Caco-2 (cell line): Measurements from ENCODE around the gene TM4SF18. TPM values are rescaled to one million over a fixed set of nuclear protein-coding genes. Genes with fewer than 3 reads are reported as not detected.

ENCODE experiments used
- BruUV-seq: library from RNA; stranded (reverse); fragments of 400-500 nt; replicated peaks from 2 replicates; lab custom pipeline; 2021; lab: Mats Ljungman, UMichigan
- CTCF ChIA-PET: fragments of 300-600 bp; sonication (Branson Sonifier 250); formaldehyde crosslinking; loops from one replicate; lab custom pipeline; 2022; ENCODE audit warnings: antibody characterized with exemption; lab: Charles Lee
- POLR2A ChIA-PET: fragments of 300-600 bp; sonication (Branson Sonifier 250); formaldehyde crosslinking; loops from one replicate; lab custom pipeline; 2022; ENCODE audit warnings: antibody characterized with exemption; lab: Charles Lee
- DNase-seq, 2 experiments: peaks; one replicate each; pipeline versions ENCODE4 v3.0.0 to v3.0.0-alpha.2; 2020 to 2022
- H3K27me3 ChIP-seq: replicated peaks from 2 replicates; pipeline ENCODE4 v1.6.0; 2011; ENCODE audit warnings: low read length; ENCODE audit not compliant: control insufficient read depth, insufficient read depth
- H3K36me3 ChIP-seq: 2 replicates; pipeline ENCODE4 v1.5.1; 2011; ENCODE audit warnings: low read length; ENCODE audit not compliant: control insufficient read depth, insufficient read depth
- H3K4me1 ChIP-seq: fragments of 250-450 bp; sonication (Bioruptor Pico); 2 replicates; pipeline ENCODE4 v1.5.1; 2020; ENCODE audit warnings: mild to moderate bottlenecking
- H3K4me3 ChIP-seq: 2 replicates; pipeline ENCODE4 v1.5.1; 2011; ENCODE audit warnings: low read depth, mild to moderate bottlenecking, control low read depth, low read length
- H3K9me3 ChIP-seq: fragments of 250-450 bp; sonication (Bioruptor Pico); 2 replicates; pipeline ENCODE4 v1.5.1; 2020; ENCODE audit warnings: mild to moderate bottlenecking, moderate library complexity
- H3K27ac Mint-ChIP-seq: one replicate; pipeline ENCODE4 v1.8.0; 2022; ENCODE audit warnings: mixed read lengths; ENCODE audit not compliant: unreplicated experiment
- H3K27me3 Mint-ChIP-seq: one replicate; pipeline ENCODE4 v1.8.0; 2022; ENCODE audit warnings: mixed read lengths; ENCODE audit not compliant: insufficient read depth, unreplicated experiment
- H3K36me3 Mint-ChIP-seq: one replicate; pipeline ENCODE4 v1.8.0; 2022; ENCODE audit warnings: mild to moderate bottlenecking, mixed read lengths; ENCODE audit not compliant: insufficient read depth, unreplicated experiment
- H3K4me1 Mint-ChIP-seq: one replicate; pipeline ENCODE4 v1.8.0; 2022; ENCODE audit warnings: low read depth, mixed read lengths; ENCODE audit not compliant: unreplicated experiment
- H3K4me3 Mint-ChIP-seq: one replicate; pipeline ENCODE4 v1.8.0; 2022; ENCODE audit warnings: mild to moderate bottlenecking, moderate library complexity, mixed read lengths; ENCODE audit not compliant: unreplicated experiment
- H3K9me3 Mint-ChIP-seq: one replicate; pipeline ENCODE4 v1.8.0; 2022; ENCODE audit warnings: mixed read lengths; ENCODE audit not compliant: unreplicated experiment
- intact Hi-C: fragments of 100-400 bp; cut with micrococcal nuclease; formaldehyde crosslinking; loops from one replicate; pipeline ENCODE4 v1.10.0; 2022; ENCODE audit not compliant: unreplicated experiment
- total RNA-seq: library from RNA; stranded (reverse); gene quantifications from 2 replicates; pipeline ENCODE4 v1.2.3, GENCODE V29; 2022
- TF ChIP-seq, protein P1 (sequence below), 2 experiments: fragments of 200-600 bp in 1 of 2; IDR thresholded peaks; 1 replicate in 1 of 2; 2 replicates in 1 of 2; pipeline versions ENCODE4 v1.5.1 to v1.8.0; 2011 to 2022; ENCODE audit warnings: antibody characterized with exemption in 1 of 2, control low read depth in 1 of 2, inconsistent platforms in 1 of 2, low read depth in 1 of 2, low read length in 1 of 2, mild to moderate bottlenecking in 1 of 2, moderate library complexity in 1 of 2; ENCODE audit not compliant: insufficient read depth in 1 of 2, severe bottlenecking in 1 of 2, unreplicated experiment in 1 of 2

Gene TM4SF18
- total RNA-seq, 1 experiment from 2014 or later = not detected

DNA sequence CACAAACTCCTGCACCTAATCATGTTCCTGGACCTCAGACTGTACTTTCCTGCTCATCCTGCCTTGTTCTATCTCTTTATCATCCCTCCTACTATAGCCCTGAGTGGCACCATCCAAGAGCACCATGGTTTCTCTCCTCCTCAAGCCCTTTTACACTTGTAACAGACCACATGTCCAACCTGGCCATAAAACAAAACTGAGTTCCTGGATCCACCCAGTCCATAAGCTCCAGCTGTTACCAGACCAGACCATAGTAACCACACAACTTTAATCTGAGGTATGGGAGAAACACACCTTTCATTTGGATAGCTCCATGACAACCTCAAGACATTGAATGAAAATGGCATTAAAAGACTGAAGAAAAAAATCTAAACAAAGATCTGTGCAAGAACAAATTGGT is 9.1 kb downstream of the TM4SF18 start:
- H3K4me3 ChIP-seq = no peak overlapping the region
- H3K36me3 ChIP-seq = no peaks in the 10 kb centered on the region
- no TSS peak for BruUV-seq
- H3K4me3 Mint-ChIP-seq = no peak overlapping the region
- POLR2A ChIA-PET = no interaction called here
- H3K36me3 Mint-ChIP-seq = no peaks in the 10 kb centered on the region
- H3K4me1 ChIP-seq = no peaks in the 10 kb centered on the region
- H3K27me3 Mint-ChIP-seq = no peaks in the 10 kb centered on the region
- CTCF ChIA-PET = interaction anchor here (1.6 kb wide), 1 partner anchor 25 kb away, joined by 4 read pairs; no protein-coding TSS in a partner anchor
- intact Hi-C loops = no loop called here
- TF ChIP-seq, protein P1, sequence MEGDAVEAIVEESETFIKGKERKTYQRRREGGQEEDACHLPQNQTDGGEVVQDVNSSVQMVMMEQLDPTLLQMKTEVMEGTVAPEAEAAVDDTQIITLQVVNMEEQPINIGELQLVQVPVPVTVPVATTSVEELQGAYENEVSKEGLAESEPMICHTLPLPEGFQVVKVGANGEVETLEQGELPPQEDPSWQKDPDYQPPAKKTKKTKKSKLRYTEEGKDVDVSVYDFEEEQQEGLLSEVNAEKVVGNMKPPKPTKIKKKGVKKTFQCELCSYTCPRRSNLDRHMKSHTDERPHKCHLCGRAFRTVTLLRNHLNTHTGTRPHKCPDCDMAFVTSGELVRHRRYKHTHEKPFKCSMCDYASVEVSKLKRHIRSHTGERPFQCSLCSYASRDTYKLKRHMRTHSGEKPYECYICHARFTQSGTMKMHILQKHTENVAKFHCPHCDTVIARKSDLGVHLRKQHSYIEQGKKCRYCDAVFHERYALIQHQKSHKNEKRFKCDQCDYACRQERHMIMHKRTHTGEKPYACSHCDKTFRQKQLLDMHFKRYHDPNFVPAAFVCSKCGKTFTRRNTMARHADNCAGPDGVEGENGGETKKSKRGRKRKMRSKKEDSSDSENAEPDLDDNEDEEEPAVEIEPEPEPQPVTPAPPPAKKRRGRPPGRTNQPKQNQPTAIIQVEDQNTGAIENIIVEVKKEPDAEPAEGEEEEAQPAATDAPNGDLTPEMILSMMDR (IDR thresholded peaks at IDR 0.05; ENCODE audit: insufficient read depth in 1 of 2, low read depth in 1 of 2, low read length in 1 of 2, severe bottlenecking in 1 of 2, unreplicated experiment in 1 of 2) = no peak
- DNase-seq = no peak
- H3K27ac Mint-ChIP-seq = no peak overlapping the region
- no peaks in the 10 kb centered on the region for H3K9me3 ChIP-seq
- no peaks in the 10 kb centered on the region for H3K9me3 Mint-ChIP-seq
- H3K27me3 ChIP-seq = no peaks in the 10 kb centered on the region
- H3K4me1 Mint-ChIP-seq = no peaks in the 10 kb centered on the region

DNA sequence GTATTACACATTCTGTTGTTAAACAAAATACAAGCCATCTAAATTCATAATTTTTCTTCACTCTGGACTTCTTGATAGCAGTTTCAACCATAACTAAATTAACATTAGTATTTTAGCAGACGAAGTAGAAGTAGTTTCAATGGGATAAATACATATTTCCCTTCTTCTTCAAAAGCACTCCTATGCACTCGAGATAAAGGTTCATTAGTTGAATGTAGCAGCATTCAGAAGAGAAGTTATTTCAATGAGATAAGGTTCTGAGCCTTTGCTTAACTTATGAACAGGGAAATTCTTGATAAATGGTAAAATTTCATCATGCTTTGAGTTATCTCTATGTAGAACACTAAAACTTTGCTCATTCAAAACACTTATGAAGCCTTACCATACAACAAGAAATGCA is 11.8 kb downstream of the TM4SF18 start:
- no peaks in the 10 kb centered on the region for H3K9me3 ChIP-seq
- Mint-ChIP-seq H3K4me1 (peaks cover 6% of the 10 kb centered on the region), H3K36me3 (no peaks in the 10 kb centered on the region), H3K27me3 (no peaks in the 10 kb centered on the region), H3K27ac (no peak overlapping the region), H3K4me3 (no peak overlapping the region), H3K9me3 (no peaks in the 10 kb centered on the region)
- no TSS peak for BruUV-seq
- H3K27me3 ChIP-seq = no peaks in the 10 kb centered on the region
- H3K4me3 ChIP-seq = no peak overlapping the region
- DNase-seq = no peak
- CTCF ChIA-PET = no interaction called here
- peaks cover 7% of the 10 kb centered on the region for H3K4me1 ChIP-seq
- TF ChIP-seq, protein P1 (IDR thresholded peaks at IDR 0.05; ENCODE audit: insufficient read depth in 1 of 2, low read depth in 1 of 2, low read length in 1 of 2, severe bottlenecking in 1 of 2, unreplicated experiment in 1 of 2) = no peak
- POLR2A ChIA-PET = no interaction called here
- H3K36me3 ChIP-seq = no peaks in the 10 kb centered on the region
- intact Hi-C loops = no loop called here

DNA sequence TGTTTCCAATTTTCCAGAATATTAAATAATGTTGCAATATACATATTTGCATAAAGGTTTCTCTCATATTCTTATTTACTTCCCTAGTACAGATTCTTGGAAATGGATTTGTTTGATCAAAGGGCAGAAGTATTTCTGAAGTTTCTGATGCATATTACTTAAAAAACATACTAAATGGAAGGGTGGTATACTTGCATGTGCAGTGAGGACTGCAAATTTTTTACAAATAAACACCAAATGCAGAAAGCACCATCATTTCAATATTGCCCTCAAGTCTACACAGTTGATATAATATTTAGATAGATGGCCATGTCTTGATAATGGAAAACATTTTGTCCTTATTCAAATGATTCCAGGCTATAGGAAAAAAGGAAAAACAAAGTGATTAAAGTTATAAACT is 12.3 kb downstream of the TM4SF18 start:
- ChIA-PET POLR2A (no interaction called here), CTCF (no interaction called here)
- H3K4me3 ChIP-seq = no peak overlapping the region
- Mint-ChIP-seq H3K9me3 (no peaks in the 10 kb centered on the region), H3K36me3 (no peaks in the 10 kb centered on the region), H3K27me3 (no peaks in the 10 kb centered on the region), H3K27ac (no peak overlapping the region), H3K4me1 (peaks cover 11% of the 10 kb centered on the region), H3K4me3 (no peak overlapping the region)
- intact Hi-C loops = no loop called here
- TF ChIP-seq, protein P1 (IDR thresholded peaks at IDR 0.05; ENCODE audit: insufficient read depth in 1 of 2, low read depth in 1 of 2, low read length in 1 of 2, severe bottlenecking in 1 of 2, unreplicated experiment in 1 of 2) = no peak
- H3K9me3 ChIP-seq = no peaks in the 10 kb centered on the region
- DNase-seq = no peak
- no peaks in the 10 kb centered on the region for H3K36me3 ChIP-seq
- BruUV-seq = no TSS peak
- no peaks in the 10 kb centered on the region for H3K27me3 ChIP-seq
- peaks cover 12% of the 10 kb centered on the region for H3K4me1 ChIP-seq
